Epithelial cell of prostate (primary cell): ENCODE data around the gene YAF2.

Experiments
- DNase-seq: peaks from one replicate; pipeline ENCODE4 v3.0.0-alpha.2; 2011; ENCODE audit warnings: low read depth, low spot score
- H3K27ac ChIP-seq: fragments of 450-650 bp; 2 replicates; pipeline ENCODE4 v1.5.1; 2017; ENCODE audit warnings: mild to moderate bottlenecking

YAF2 gene

DNA sequence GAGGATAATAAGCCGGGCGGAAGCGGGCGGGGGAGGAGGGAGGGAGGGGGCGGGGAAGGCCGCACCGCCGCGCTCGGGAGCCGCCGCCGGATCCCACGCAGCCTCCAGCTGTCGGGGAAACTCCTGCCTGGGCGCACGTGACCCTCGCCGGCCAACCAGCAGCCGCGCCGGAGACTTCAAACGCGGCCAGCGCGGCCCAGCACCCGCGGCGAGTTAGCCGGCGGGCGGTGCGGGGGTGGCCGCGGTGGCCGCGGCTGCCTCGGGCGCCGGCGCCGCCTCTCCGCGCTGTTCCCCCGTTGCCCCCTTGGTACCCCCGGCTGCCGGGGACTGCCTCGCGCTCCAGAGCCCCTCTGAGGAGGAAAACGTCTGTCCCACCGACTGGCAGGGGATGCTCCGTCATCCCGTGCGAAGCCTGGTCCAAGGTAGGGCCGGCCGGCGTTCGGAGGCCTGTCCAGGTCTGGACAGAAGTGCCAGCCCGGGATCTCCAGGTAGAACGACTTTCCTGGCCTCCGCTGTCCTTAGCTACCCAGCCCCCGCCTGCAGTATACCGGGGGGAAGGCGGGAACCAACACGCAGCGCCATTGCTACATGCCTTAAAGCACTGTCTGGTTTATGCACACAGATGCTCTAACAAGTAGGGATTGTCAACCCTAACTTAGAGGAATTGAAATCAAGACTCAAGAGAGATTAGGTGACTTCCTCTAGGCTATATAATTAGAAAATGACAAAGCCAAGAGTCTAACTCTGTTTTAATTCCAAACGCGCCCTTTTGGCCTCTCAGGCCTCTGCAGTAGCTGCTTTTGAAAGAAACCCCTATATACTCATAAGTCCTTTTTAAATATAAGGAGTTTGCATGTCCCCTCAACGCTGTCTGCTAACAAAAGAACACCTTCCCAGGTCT lies at the start of gene YAF2:
Gene YAF2, minus strand, starts transcription at position 9 of the 901 bp plus-strand sequence. CDS start 68 bp downstream, outside the sequence.
- DNase-seq: no peak
- H3K27ac ChIP-seq: peak within 1 kb of the TSS; percentile 70

GRCh38 chr12:42286741-42287140 lies 48.7 kb upstream of the YAF2 start:
- no peak overlapping the region for H3K27ac ChIP-seq
- DNase-seq: no peak

GRCh38 chr12:42285431-42285830 lies 47.4 kb upstream of the YAF2 start:
- H3K27ac ChIP-seq: no peak overlapping the region
- no peak for DNase-seq

DNA sequence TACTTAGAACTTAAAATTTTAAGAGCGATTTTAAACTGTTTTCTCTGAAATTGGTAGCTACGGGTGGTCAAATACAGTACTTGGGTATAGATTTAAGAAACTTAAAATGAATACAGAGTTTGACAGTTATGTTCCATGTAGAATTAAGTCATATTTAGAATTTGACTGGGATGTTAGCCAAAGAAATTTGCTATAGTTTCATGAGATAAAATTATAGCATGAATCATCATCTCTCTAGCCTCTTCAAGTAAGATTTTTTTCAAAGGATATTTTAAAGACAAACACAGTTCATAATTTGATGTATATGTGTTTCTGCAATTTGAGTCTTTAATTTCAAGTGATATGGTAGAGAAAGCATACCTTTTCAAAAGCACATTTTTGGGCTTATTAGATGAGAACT lies 46.8 kb upstream of the YAF2 start:
- DNase-seq: no peak

DNA sequence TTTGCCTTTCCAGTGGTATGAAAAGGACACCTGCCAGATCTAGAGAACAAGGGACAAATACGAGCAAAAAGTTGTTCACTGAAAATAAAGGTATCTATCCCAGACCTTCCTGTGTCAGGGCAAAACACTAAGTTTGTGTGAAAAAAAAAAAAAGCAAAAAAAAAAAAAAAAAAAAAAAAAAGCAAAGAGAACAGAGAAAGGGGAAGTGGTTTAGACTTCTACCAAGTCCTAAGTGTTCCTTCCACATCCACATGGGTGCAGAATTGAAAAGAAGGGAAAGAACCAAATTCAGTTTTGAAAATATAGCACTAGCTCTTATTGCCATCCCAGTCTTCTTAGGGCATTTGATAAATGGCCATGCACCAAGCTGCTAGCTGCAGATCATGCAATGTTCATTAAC lies 46.1 kb upstream of the YAF2 start:
- no peak for DNase-seq
- no peak overlapping the region for H3K27ac ChIP-seq

More for the DNA sequence above, 46.8 kb upstream of the YAF2 start:
- no peak overlapping the region for H3K27ac ChIP-seq

DNA sequence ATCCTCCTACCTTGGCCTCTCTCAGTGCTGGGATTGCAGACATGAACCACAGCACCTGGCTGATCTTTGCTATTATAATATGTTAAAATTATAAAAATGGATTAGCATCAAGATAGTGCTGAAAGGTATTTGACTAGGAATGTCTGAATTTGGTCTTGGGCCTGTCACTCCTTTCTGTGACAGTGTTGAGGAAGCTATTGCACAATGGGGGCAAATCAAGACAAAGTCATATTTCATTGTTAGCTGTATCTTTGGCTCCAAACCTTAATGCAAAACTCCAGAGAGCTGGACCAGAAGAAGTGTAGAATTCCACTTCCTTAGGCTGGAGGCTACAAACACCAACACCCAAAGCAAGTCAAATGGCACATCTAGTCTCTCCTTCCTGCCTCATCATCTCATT lies 45.7 kb upstream of the YAF2 start:
- DNase-seq: no peak
- no peak overlapping the region for H3K27ac ChIP-seq

GRCh38 chr12:42282294-42282693 lies 44.2 kb upstream of the YAF2 start:
- DNase-seq: no peak
- H3K27ac ChIP-seq: no peak overlapping the region

DNA sequence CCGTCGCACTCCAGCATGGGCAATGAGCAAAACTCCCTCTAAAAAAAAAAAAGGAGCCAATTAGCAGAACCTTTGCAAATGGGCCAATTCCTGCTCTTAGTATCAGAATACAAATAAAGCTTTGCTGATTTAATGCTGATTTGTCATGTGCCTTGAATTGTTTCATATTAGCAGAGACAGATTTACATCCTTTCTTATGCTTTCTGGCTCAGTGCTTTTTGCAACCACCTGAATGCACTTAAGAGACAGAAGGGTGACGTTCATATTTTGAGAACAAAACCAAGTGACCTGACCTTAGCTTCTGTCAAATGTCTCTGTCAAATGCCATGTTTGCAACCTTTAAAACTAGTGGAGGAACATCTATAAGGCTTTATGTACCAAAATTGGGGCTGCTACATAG lies 43.8 kb upstream of the YAF2 start:
- H3K27ac ChIP-seq: no peak overlapping the region
- DNase-seq: no peak

GRCh38 chr12:42281278-42281677 lies 43.2 kb upstream of the YAF2 start:
- DNase-seq: no peak
- no peak overlapping the region for H3K27ac ChIP-seq

GRCh38 chr12:42278128-42278510 lies 40.1 kb upstream of the YAF2 start:
- H3K27ac ChIP-seq: no peak overlapping the region
- no peak for DNase-seq

GRCh38 chr12:42277396-42278127 lies 39.5 kb upstream of the YAF2 start:
- no peak for DNase-seq
- no peak overlapping the region for H3K27ac ChIP-seq

- H3K27ac ChIP-seq: no peak overlapping the region
- no peak for DNase-seq
Observed at GRCh38 chr12:42275499-42275898, 37.5 kb upstream of the YAF2 start.

GRCh38 chr12:42273706-42274105 lies 35.7 kb upstream of the YAF2 start:
- H3K27ac ChIP-seq: no peak overlapping the region
- DNase-seq: no peak

DNA sequence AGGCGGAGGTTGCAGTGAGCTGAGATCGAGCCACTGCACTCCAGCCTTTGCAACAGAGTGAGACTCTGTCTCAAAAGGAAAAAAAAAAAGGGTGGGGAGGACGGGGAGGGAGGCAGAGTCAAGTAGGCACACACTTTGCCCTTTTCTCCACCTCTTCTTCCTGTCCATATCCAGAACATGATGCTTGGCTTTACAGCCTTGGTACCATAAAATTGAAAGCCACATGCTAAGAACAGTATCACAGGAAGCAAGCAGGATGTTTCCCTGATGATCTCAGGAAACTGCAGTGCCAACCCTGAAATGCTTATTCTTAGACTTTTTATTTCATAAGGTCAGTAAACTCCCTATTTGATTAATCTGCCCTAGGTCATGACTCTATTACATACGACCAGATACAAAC lies 32.5 kb upstream of the YAF2 start:
- no peak overlapping the region for H3K27ac ChIP-seq
- DNase-seq: no peak

GRCh38 chr12:42267413-42268190 lies 29.6 kb upstream of the YAF2 start:
- H3K27ac ChIP-seq: no peak overlapping the region
- DNase-seq: no peak

DNA sequence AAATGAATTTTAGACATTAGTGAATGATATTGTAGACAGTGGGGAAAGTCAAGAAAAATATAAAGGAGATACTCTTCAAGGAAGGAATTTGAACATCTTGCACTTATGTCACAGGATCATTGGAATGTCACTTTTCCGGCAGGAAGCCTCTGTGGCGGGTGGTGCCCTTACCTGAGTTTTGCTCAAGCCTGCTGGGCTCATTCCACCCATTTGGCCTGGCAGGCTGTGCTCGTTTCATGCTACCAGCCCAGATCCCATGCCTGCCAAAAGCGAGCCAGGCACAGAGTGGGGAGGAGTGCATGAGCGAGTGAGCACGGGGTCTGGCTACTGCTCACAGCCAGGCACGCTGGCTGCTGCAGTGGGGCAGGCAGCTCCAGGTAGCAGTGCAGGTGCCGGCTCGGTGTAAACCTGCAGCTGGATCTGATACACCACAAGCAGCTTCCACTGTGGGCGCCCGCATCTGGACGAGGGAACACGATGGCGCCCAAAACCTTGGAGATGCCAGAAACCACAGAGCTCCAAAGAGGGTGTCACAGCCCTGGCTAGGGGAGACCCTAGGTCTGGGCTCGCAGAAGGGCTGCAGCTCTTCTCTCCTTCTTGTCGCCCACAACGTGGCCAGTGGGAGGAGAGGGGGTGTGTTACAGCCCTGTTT lies 28.7 kb upstream of the YAF2 start:
- H3K27ac ChIP-seq: no peak overlapping the region

DNA sequence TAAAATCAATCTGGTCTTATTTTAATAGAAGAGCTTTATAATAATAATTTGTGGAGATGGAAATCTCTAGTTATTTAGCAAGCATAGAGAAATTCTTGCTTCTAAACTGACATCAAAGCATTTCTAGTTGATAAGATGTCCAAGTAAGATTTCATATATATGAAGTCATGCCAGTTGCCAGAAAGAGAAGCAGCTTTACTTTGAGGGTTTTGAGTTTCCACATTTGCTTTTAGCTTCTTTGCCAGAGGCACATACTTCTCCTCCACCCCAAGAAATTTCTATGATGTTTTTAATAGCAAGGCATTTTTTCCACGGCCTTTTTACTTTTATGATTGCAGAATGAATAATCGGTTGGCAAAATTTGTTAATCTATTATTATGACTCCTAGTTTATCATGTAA lies 24.2 kb upstream of the YAF2 start:
- DNase-seq: no peak
- H3K27ac ChIP-seq: no peak overlapping the region

More for the DNA sequence above, 28.7 kb upstream of the YAF2 start:
- DNase-seq: no peak

DNA sequence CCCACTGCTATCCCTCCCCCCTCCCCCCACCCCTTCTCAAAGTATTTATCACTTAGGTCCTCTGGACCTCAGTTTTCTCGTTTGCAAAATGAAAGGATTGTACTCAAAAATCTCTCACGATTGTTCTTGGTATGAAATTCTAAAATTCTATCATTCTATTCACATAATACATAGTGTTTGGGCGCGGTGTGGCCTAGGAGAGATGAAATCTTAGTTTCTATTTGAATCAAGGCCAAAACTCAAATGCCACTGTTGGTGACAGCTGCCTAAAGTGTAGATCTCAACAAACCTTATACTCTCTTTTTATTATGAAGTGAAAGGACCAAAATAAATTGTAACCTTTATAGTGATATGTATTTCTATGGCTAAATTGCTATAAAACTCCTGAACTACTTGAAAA lies 23.7 kb upstream of the YAF2 start:
- no peak for DNase-seq
- H3K27ac ChIP-seq: no peak overlapping the region

GRCh38 chr12:42260518-42260917 lies 22.5 kb upstream of the YAF2 start:
- DNase-seq: no peak
- H3K27ac ChIP-seq: no peak overlapping the region

DNA sequence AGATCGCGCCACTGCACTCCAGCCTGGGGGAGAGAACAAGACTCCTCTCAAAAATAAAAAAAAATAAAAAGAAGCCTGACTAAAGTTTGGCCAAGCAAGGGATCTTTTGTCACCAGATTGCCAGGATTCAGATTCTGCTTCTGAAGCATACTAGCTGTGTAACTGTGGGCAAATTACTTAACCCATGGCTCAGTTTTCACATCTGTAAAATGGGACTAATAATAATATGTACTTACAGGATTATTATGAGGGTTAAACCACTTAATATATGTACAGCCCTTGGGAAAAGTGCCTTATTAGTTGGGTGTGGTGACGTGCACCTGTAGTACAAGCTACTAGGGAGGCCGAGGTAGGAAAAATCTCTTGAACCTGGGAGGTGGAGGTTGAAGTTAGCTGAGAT lies 21.7 kb upstream of the YAF2 start:
- no peak overlapping the region for H3K27ac ChIP-seq
- no peak for DNase-seq
